GM21825 (cell line): ENCODE results near the gene FTMT.
"Not testable (repeated sequence)": the region's sequence is repeated elsewhere in the genome, so short reads cannot be mapped to it uniquely, and the experiment has no call there.

Experiments
- ATAC-seq: cut with Tn5 transposase; IDR thresholded peaks from one replicate; pipeline ENCODE4 v1.9.1; 2021; ENCODE audit warnings: mild to moderate bottlenecking, moderate library complexity; ENCODE audit not compliant: unreplicated experiment

Gene FTMT

GRCh38 chr5:121851643-121852574 lies at the start of gene FTMT:
FTMT (plus strand) TSS chr5:121851882; CDS start chr5:121851964, 82 bp downstream.
- ATAC-seq = no peak

GRCh38 chr5:121805251-121805650 lies 46.4 kb upstream of the FTMT start:
- not testable (repeated sequence) for ATAC-seq

- ATAC-seq = no peak
These were observed 45.8 kb upstream of the FTMT start for GRCh38 chr5:121805911-121806310.

GRCh38 chr5:121816164-121816563 lies 35.5 kb upstream of the FTMT start:
- no peak for ATAC-seq

GRCh38 chr5:121819682-121820261 lies 31.9 kb upstream of the FTMT start:
- ATAC-seq = no peak

GRCh38 chr5:121833617-121834016 lies 18.1 kb upstream of the FTMT start:
- ATAC-seq = no peak

- ATAC-seq = no peak
These were observed 17.7 kb upstream of the FTMT start for GRCh38 chr5:121834021-121834420.

- no peak for ATAC-seq
These were observed 9.8 kb upstream of the FTMT start for GRCh38 chr5:121841892-121842291.

- ATAC-seq = no peak
These were observed 1.4 kb upstream of the FTMT start for GRCh38 chr5:121850272-121850671.

- ATAC-seq = no peak
These were observed 2.2 kb downstream of the FTMT start for GRCh38 chr5:121853850-121854249.

GRCh38 chr5:121862801-121863200 lies 11.1 kb downstream of the FTMT start:
- no peak for ATAC-seq

- ATAC-seq = no peak
These were observed 12.1 kb downstream of the FTMT start for GRCh38 chr5:121863753-121864285.

GRCh38 chr5:121867403-121867802 lies 15.7 kb downstream of the FTMT start:
- ATAC-seq = no peak

- ATAC-seq = no peak
These were observed 18.8 kb downstream of the FTMT start for GRCh38 chr5:121870489-121870888.

- ATAC-seq = no peak
These were observed 21.2 kb downstream of the FTMT start for GRCh38 chr5:121872856-121873255.

GRCh38 chr5:121873409-121873808 lies 21.7 kb downstream of the FTMT start:
- no peak for ATAC-seq

- no peak for ATAC-seq
These were observed 33.9 kb downstream of the FTMT start for GRCh38 chr5:121885630-121886029.

- no peak for ATAC-seq
These were observed 36.0 kb downstream of the FTMT start for GRCh38 chr5:121887727-121888126.

GRCh38 chr5:121890297-121890858 lies 38.7 kb downstream of the FTMT start:
- ATAC-seq = no peak

- ATAC-seq = no peak
These were observed 45.7 kb downstream of the FTMT start for GRCh38 chr5:121897341-121897740.

- no peak for ATAC-seq
These were observed 47.7 kb downstream of the FTMT start for GRCh38 chr5:121899346-121899745.
